HepG2 (cell line): ENCODE measurements around the gene KATNB1. TPM values are rescaled to one million over a fixed set of nuclear protein-coding genes. Genes with fewer than 3 reads are reported as not detected.

Source experiments
- ATAC-seq: fragments of 200-7000 bp; cut with Tn5 transposase; 3 replicates; pipeline ENCODE4 v1.9.1; 2020; ENCODE audit warnings: mild to moderate bottlenecking, moderate library complexity
- BruUV-seq: library from RNA; stranded (reverse); fragments of 400-500 nt; replicated peaks from 2 replicates; lab custom pipeline; 2021; lab: Mats Ljungman, UMichigan
- CTCF ChIA-PET: fragments of 300-600 bp; formaldehyde crosslinking; extraction: SDS; loops from one replicate; lab custom pipeline; 2021; ENCODE audit warnings: low total read pairs, inconsistent platforms, low intra/inter-chr PET ratio; lab: Yijun Ruan, JAX
- POLR2A ChIA-PET: fragments of 350-600 bp; sonication (Branson Sonifier 250); formaldehyde crosslinking; loops from one replicate; lab custom pipeline; 2020; ENCODE audit warnings: antibody characterized with exemption, inconsistent platforms; lab: Yijun Ruan, JAX
- DNase-seq: peaks from one replicate; pipeline ENCODE4 v3.0.0-alpha.2; 2015; ENCODE audit warnings: low spot score
- FAIRE-seq: peaks from 3 replicates; lab custom pipeline; 2011; peaks lifted over from hg19 to GRCh38; lab: Jason Lieb, UNC
- H2AFZ ChIP-seq: one replicate; pipeline ENCODE4 v1.6.1; 2011; ENCODE audit warnings: low read length, inconsistent platforms
- H3K27ac ChIP-seq: fragments of 300-600 bp; 3 replicates; pipeline ENCODE4 v1.8.0; 2011; ENCODE audit warnings: mixed run types, mild to moderate bottlenecking, mixed read lengths, low read length, inconsistent platforms; ENCODE audit not compliant: insufficient read depth; ENCODE audit errors: extremely low read length
- H3K27me3 ChIP-seq, 2 experiments: fragments of 200-600 bp in 1 of 2; 2 replicates in 1 of 2; 3 replicates in 1 of 2; pipeline versions ENCODE4 v1.6.0 to v1.8.0; 2011; ENCODE audit warnings: low read length in 2 of 2, mild to moderate bottlenecking in 2 of 2, moderate library complexity in 2 of 2, inconsistent platforms in 1 of 2; ENCODE audit not compliant: insufficient read depth in 2 of 2, control insufficient read depth in 1 of 2
- H3K36me3 ChIP-seq, 2 experiments: fragments of 200-600 bp in 1 of 2; replicated peaks in 1 of 2; 2 replicates in 1 of 2; 3 replicates in 1 of 2; pipeline versions ENCODE4 v1.5.1 to v1.8.0; 2011; ENCODE audit warnings: low read length in 2 of 2, inconsistent platforms in 1 of 2; ENCODE audit not compliant: insufficient read depth in 2 of 2, control insufficient read depth in 1 of 2
- H3K4me1 ChIP-seq: 2 replicates; pipeline ENCODE4 v1.5.1; 2012; ENCODE audit warnings: low read length, inconsistent platforms; ENCODE audit not compliant: insufficient read depth
- H3K4me2 ChIP-seq: 2 replicates; pipeline ENCODE4 v1.6.0; 2011; ENCODE audit warnings: low read depth, low read length, inconsistent platforms
- H3K4me3 ChIP-seq, 3 experiments: fragments of 200-600 bp in 1 of 3; sonication (generic), shearing (Covaris generic) in 1 of 3; replicated peaks in 1 of 3; 2 replicates each; pipeline ENCODE4 v1.5.1; 2011 to 2016; ENCODE audit warnings: low read length in 3 of 3, inconsistent platforms in 2 of 3, low read depth in 2 of 3, mild to moderate bottlenecking in 2 of 3, control low read depth in 1 of 3, mixed read lengths in 1 of 3; ENCODE audit not compliant: insufficient read depth in 1 of 3
- H3K79me2 ChIP-seq: one replicate; pipeline ENCODE4 v1.6.1; 2011; ENCODE audit warnings: low read length, inconsistent platforms; ENCODE audit not compliant: insufficient read depth
- H3K9ac ChIP-seq: 2 replicates; pipeline ENCODE4 v1.6.0; 2011; ENCODE audit warnings: mild to moderate bottlenecking, low read depth, low read length, inconsistent platforms; ENCODE audit not compliant: insufficient read depth
- H3K9me3 ChIP-seq: 2 replicates; pipeline ENCODE4 v1.5.1; 2012; ENCODE audit warnings: mild to moderate bottlenecking, low read length
- H4K20me1 ChIP-seq: 2 replicates; pipeline ENCODE4 v1.6.0; 2011; ENCODE audit warnings: inconsistent platforms, mild to moderate bottlenecking, low read length, moderate library complexity; ENCODE audit not compliant: insufficient read depth
- KLF6 ChIP-seq: IDR thresholded peaks from 2 replicates; pipeline ENCODE4 v1.8.0; 2016; ENCODE audit warnings: missing biosample characterization, missing genetic modification reagents
- MIER2 ChIP-seq: IDR thresholded peaks from 2 replicates; pipeline ENCODE4 v1.6.1; 2016; ENCODE audit warnings: missing biosample characterization, missing genetic modification reagents
- NFE2L1 ChIP-seq: sonication (generic); formaldehyde crosslinking; IDR thresholded peaks from 2 replicates; pipeline ENCODE4 v1.4.0; 2020; ENCODE audit warnings: missing genetic modification reagents, mild to moderate bottlenecking, borderline replicate concordance
- SIN3A ChIP-seq: IDR thresholded peaks from 2 replicates; pipeline ENCODE4 v1.6.1; 2011; ENCODE audit warnings: low read depth, mild to moderate bottlenecking, control low read depth, low read length, borderline replicate concordance
- TRIM24 ChIP-seq: sonication (generic); formaldehyde crosslinking; IDR thresholded peaks from 2 replicates; pipeline ENCODE4 v1.8.0; 2022; ENCODE audit warnings: mild to moderate bottlenecking, missing genetic modification reagents
- USF2 ChIP-seq, 2 experiments: sonication (generic) in 1 of 2; formaldehyde crosslinking in 1 of 2; IDR thresholded peaks; 2 replicates each; pipeline versions ENCODE4 v1.5.1 to v1.6.1; 2011 to 2020; ENCODE audit warnings: borderline replicate concordance in 1 of 2, low read depth in 1 of 2, low read length in 1 of 2, mild to moderate bottlenecking in 1 of 2, missing genetic modification reagents in 1 of 2, moderate library complexity in 1 of 2
- ZBTB43 ChIP-seq: sonication (generic); formaldehyde crosslinking; conservative IDR thresholded peaks from 2 replicates; pipeline ENCODE4 v1.4.0; 2020; ENCODE audit warnings: missing genetic modification reagents
- ZC3H4 ChIP-seq: sonication (generic); formaldehyde crosslinking; IDR thresholded peaks from 2 replicates; pipeline ENCODE4 v1.4.0; 2020; ENCODE audit warnings: missing genetic modification reagents, borderline replicate concordance
- ZNF17 ChIP-seq: sonication (generic); formaldehyde crosslinking; IDR thresholded peaks from 2 replicates; pipeline ENCODE4 v1.5.0; 2020; ENCODE audit warnings: mild to moderate bottlenecking, missing genetic modification reagents
- ZNF234 ChIP-seq: sonication (generic); formaldehyde crosslinking; conservative IDR thresholded peaks from 2 replicates; pipeline ENCODE4 v1.5.1; 2020; ENCODE audit warnings: mild to moderate bottlenecking, missing genetic modification reagents
- ZNF251 ChIP-seq: sonication (generic); formaldehyde crosslinking; IDR thresholded peaks from 2 replicates; pipeline ENCODE4 v1.9.0; 2021; ENCODE audit warnings: mild to moderate bottlenecking, missing genetic modification reagents
- ZNF367 ChIP-seq: sonication (generic); formaldehyde crosslinking; IDR thresholded peaks from 2 replicates; pipeline ENCODE4 v1.4.0; 2020; ENCODE audit warnings: missing genetic modification reagents, borderline replicate concordance
- ZNF781 ChIP-seq: sonication (generic); formaldehyde crosslinking; IDR thresholded peaks from 2 replicates; pipeline ENCODE4 v1.5.1; 2020; ENCODE audit warnings: borderline replicate concordance, mild to moderate bottlenecking, missing genetic modification reagents; ENCODE audit errors: not compliant biosample characterization
- ZNF816 ChIP-seq: sonication (generic); formaldehyde crosslinking; IDR thresholded peaks from 2 replicates; pipeline ENCODE4 v1.8.0; 2022; ENCODE audit warnings: missing genetic modification reagents, mild to moderate bottlenecking, borderline replicate concordance
- WGBS: methylation state at CpG from one replicate; pipeline ENCODE4 v1.1.6; 2017; ENCODE audit warnings: low lambda C conversion rate; 5-methylcytosine and 5-hydroxymethylcytosine counted together
- in situ Hi-C: cut with HindIII; loops from 2 replicates; pipeline ENCODE4 v1.10.0; 2017; ENCODE audit warnings: low pct_unique_long_range_greater_than_20kb; ENCODE audit not compliant: extremely low pct_ligation_motif_present
- intact Hi-C: fragments of 100-400 bp; cut with micrococcal nuclease; formaldehyde crosslinking; loops from one replicate; pipeline ENCODE4 v1.10.0; 2022; ENCODE audit not compliant: unreplicated experiment
- polyA plus RNA-seq, 8 experiments: library from polyadenylated mRNA; depleted of rRNA in 3 of 8; stranded (reverse) in 7 of 8; unstranded in 1 of 8; fragments of >200 nt; fragmentation: Illumina TruSeq in 4 of 8; extraction: Trizol in 4 of 8; gene quantifications; 2 replicates each; pipeline versions ENCODE4 v1.2.1 to v1.2.3, GENCODE V29; 2011 to 2016; ENCODE audit warnings: low read depth in 4 of 8, missing spikeins in 1 of 8, mixed read lengths in 1 of 8; ENCODE audit not compliant: insufficient read depth in 1 of 8
- total RNA-seq, 5 experiments: library from RNA; depleted of rRNA; stranded (reverse); fragments of >200 nt; fragmentation: Illumina TruSeq; extraction: Trizol; gene quantifications; 2 replicates each; pipeline ENCODE4 v1.2.3, GENCODE V29; 2016; ENCODE audit warnings: low read depth in 1 of 5
- TF ChIP-seq, protein P1 (sequence below): IDR thresholded peaks from 2 replicates; pipeline ENCODE4 v1.6.1; 2016; ENCODE audit warnings: missing compliant biosample characterization, missing genetic modification reagents, borderline replicate concordance
- TF ChIP-seq, protein P2 (sequence below): sonication (generic); formaldehyde crosslinking; IDR thresholded peaks from 2 replicates; pipeline ENCODE4 v1.8.1; 2023; ENCODE audit warnings: missing genetic modification reagents, inconsistent platforms, borderline replicate concordance

KATNB1 gene
- total and polyA plus RNA-seq, 2 of the 13 experiments (the other 11 are each of a cell fraction or from before 2014, with no cell fraction given) = 31.5 to 43.5 TPM

DNA sequence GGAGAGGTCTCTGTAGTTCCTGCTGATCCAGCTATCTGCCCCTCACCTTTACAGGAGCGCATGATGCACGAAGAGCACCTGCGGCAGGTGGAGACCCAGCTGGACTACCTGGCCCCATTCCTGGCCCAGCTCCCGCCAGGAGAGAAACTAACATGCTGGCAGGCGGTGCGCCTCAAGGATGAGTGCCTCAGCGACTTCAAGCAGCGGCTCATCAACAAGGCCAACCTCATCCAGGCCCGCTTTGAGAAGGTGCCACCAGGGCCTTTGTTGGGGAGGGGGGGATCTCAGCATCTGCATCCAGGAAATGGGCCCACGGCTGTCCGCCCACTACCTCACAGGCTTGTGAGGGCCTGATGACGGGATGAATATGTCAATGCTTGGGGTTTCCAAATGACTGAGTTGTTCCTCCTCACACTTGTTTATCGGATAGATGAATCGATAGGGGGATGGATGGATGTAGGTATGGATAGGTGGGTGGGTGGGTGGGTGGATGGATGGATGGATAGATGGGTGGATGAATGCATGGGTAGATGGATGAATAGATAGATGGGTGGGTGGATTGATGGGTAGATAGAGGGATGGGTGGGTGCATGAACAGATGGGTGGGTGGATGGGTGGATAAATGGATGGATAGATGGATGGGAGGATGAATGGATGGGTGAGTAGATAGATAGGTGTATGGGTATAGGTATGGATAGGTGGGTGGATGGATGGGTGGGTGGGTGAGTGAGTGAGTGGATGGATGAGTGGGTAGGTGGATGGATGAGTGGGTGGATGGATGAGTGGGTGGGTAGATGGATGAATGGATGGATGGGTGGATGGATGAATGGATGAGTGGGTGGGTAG, 7.0 kb upstream of the KATNB1 start (continued):
- TF ChIP-seq, protein P1, sequence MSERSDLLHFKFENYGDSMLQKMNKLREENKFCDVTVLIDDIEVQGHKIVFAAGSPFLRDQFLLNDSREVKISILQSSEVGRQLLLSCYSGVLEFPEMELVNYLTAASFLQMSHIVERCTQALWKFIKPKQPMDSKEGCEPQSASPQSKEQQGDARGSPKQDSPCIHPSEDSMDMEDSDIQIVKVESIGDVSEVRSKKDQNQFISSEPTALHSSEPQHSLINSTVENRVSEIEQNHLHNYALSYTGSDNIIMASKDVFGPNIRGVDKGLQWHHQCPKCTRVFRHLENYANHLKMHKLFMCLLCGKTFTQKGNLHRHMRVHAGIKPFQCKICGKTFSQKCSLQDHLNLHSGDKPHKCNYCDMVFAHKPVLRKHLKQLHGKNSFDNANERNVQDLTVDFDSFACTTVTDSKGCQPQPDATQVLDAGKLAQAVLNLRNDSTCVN = no peak

GRCh38 chr16:57729182-57729484, 6.4 kb upstream of the KATNB1 start:
- CTCF ChIA-PET = no interaction called here
- intact Hi-C loops = no loop called here
- WGBS = 42% methylated on average over 1 of the region's 1 CpG
- TF ChIP-seq ZNF251 (CRISPR knock-in tag) (no peak), ZNF816 (CRISPR knock-in tag) (no peak), ZBTB43 (no peak), NFE2L1 (no peak), ZC3H4 (CRISPR knock-in tag) (no peak), ZNF781 (CRISPR knock-in tag) (no peak), ZNF367 (CRISPR knock-in tag) (no peak), KLF6 (CRISPR knock-in tag) (no peak), USF2 (IDR thresholded peaks at IDR 0.05; ENCODE audit: low read depth, low read length) (no peak), USF2 (CRISPR knock-in tag; IDR thresholded peaks at IDR 0.05; ENCODE audit: borderline replicate concordance) (no peak), ZNF234 (CRISPR knock-in tag) (no peak), TRIM24 (CRISPR knock-in tag) (no peak), SIN3A (no peak), MIER2 (no peak), ZNF17 (CRISPR knock-in tag) (no peak)
- TF ChIP-seq, protein P2, sequence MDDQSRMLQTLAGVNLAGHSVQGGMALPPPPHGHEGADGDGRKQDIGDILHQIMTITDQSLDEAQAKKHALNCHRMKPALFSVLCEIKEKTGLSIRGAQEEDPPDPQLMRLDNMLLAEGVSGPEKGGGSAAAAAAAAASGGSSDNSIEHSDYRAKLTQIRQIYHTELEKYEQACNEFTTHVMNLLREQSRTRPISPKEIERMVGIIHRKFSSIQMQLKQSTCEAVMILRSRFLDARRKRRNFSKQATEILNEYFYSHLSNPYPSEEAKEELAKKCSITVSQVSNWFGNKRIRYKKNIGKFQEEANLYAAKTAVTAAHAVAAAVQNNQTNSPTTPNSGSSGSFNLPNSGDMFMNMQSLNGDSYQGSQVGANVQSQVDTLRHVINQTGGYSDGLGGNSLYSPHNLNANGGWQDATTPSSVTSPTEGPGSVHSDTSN (CRISPR knock-in tag) = no peak

More at GRCh38 chr16:57729182-57729484, 6.4 kb upstream of the KATNB1 start:
- no peak for ATAC-seq
- in situ Hi-C loops = loop anchor here (5.0 kb wide), 1 partner anchor 127 kb away; no protein-coding TSS in a partner anchor
- DNase-seq = no peak
- no peak overlapping the region for H3K4me2 ChIP-seq
- H3K27me3 ChIP-seq = no peaks in the 10 kb centered on the region
- H4K20me1 ChIP-seq = no peaks in the 10 kb centered on the region
- H3K4me3 ChIP-seq = no peak overlapping the region
- no peak for FAIRE-seq
- POLR2A ChIA-PET = no interaction called here
- peaks cover 14% of the 10 kb centered on the region for H3K4me1 ChIP-seq
- H3K36me3 ChIP-seq = no peaks in the 10 kb centered on the region
- H3K9ac ChIP-seq = no peak overlapping the region
- H3K27ac ChIP-seq = no peak overlapping the region
- no peak overlapping the region for H2AFZ ChIP-seq
- H3K9me3 ChIP-seq = no peaks in the 10 kb centered on the region
- H3K79me2 ChIP-seq = no peaks in the 10 kb centered on the region
- BruUV-seq = no TSS peak
